AG04449 (cell line): Measurements from ENCODE around the gene FDX1.

ENCODE experiments used
- CTCF ChIA-PET: fragments of 350-600 bp; formaldehyde crosslinking; extraction: SDS; loops from one replicate; lab custom pipeline; 2021; ENCODE audit warnings: antibody characterized with exemption; lab: Yijun Ruan, JAX
- POLR2A ChIA-PET: fragments of 400-600, 350-600 bp; formaldehyde crosslinking; extraction: SDS; loops from one replicate; lab custom pipeline; 2020; ENCODE audit warnings: antibody characterized with exemption, inconsistent platforms; lab: Yijun Ruan, JAX
- DNase-seq: peaks from one replicate; pipeline ENCODE4 v3.0.0-alpha.2; 2010; ENCODE audit warnings: low read depth, low spot score
- H3K4me3 ChIP-seq: 2 replicates; pipeline ENCODE4 v1.5.1; 2011; ENCODE audit warnings: low read depth, mild to moderate bottlenecking, control low read depth, low read length
- TF ChIP-seq, protein P1 (sequence below): IDR thresholded peaks from one replicate; pipeline ENCODE4 v1.5.1; 2011; ENCODE audit warnings: mild to moderate bottlenecking, moderate library complexity, low read length, control low read depth, inconsistent platforms; ENCODE audit not compliant: insufficient read depth; ENCODE audit errors: missing control alignments

Gene FDX1

DNA sequence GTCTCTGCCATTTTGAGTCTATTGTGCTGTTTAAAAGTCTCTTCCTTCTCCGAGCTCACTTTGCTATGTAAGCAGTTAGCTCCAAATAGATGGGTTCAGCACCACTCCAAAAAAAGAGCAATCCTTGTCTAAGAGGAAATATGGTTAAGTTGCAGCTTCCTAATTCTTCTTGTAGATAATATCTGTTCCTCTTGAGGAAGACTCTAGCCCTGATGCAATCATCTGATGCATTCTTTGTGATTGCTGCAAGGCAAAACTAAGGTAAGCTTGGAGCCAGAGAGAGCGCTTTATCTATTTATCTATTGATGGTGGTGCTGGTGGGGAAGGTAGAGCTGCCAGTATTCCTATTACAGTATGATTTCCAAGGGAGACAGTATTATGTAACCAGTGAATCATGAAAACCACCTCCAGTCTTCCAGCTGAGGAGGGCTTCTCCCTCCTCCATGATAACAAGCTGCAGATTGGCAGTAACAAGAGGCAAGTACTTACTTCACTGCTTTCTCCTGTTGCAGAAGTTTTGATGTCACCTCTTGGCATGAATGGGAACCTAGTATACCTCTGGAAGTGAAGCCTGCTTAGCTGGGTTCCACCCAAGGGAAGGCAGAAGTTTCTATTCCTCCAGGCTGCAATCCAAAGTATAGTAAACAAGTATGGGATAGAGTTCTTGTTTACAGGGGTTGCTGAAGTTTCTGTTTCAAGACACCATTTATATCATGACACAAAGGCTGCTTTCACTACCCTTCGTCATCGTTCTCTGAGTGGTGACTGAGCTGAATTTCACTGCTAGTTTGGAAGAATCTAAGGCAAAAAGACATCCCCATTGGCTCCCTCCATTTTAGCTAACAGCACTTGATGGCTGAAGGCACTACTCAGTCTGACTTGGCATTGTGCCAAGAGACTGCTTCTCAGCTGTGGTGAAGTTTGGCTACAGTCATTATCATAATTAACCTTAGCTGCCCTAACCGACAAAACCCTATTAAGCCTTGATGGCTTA lies 49.7 kb downstream of the FDX1 start:
- ChIA-PET POLR2A (no interaction called here), CTCF (interaction anchor here (1.2 kb wide), 1 partner anchor 46 kb away, joined by 3 read pairs; no protein-coding TSS in a partner anchor)
- TF ChIP-seq, protein P1, sequence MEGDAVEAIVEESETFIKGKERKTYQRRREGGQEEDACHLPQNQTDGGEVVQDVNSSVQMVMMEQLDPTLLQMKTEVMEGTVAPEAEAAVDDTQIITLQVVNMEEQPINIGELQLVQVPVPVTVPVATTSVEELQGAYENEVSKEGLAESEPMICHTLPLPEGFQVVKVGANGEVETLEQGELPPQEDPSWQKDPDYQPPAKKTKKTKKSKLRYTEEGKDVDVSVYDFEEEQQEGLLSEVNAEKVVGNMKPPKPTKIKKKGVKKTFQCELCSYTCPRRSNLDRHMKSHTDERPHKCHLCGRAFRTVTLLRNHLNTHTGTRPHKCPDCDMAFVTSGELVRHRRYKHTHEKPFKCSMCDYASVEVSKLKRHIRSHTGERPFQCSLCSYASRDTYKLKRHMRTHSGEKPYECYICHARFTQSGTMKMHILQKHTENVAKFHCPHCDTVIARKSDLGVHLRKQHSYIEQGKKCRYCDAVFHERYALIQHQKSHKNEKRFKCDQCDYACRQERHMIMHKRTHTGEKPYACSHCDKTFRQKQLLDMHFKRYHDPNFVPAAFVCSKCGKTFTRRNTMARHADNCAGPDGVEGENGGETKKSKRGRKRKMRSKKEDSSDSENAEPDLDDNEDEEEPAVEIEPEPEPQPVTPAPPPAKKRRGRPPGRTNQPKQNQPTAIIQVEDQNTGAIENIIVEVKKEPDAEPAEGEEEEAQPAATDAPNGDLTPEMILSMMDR = no peak
- H3K4me3 ChIP-seq = no peak overlapping the region
- no peak for DNase-seq

DNA sequence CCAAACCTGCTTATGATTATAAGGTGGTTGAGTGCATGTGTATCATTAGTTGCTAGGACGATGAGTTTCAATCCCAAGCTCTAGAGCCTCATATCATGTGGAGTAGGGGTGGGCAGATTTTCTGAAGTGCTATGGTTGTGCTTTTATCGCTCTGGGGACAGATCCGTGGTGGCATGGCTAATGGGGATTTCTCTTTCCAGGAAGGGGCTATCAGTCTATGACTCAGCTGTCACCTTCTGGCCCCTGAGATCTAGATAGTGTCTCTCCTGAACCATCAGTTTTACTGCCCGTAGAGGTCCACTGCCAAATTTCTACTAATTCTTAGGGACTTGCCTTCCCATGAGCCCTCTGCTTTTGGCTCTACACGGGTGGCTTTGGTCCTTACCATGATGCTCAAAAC lies 51.8 kb downstream of the FDX1 start:
- no peak for DNase-seq
- no peak overlapping the region for H3K4me3 ChIP-seq
- TF ChIP-seq, protein P1 = no peak
- ChIA-PET POLR2A (no interaction called here), CTCF (no interaction called here)

DNA sequence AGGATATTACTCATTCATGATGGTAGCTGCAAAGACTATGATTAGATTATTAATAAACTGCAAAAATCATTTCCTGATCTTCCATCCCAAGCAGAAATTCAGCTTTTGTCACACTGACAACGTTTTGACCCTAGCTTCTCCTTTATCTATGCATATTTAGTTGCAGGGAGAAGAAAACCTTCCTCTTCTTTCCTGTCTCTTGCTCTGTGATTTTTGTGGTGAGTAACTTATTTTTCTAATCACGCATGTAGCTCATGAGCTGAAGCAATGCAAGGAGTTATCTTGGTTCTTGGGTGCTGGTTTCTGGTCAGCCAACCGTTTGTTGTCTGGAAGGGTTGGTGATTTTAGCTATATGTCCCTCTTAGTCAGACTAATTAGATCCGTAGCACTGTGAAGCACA lies 56.4 kb downstream of the FDX1 start:
- CTCF ChIA-PET = no interaction called here
- DNase-seq = no peak
- POLR2A ChIA-PET = no interaction called here
- TF ChIP-seq, protein P1 = no peak
- no peak overlapping the region for H3K4me3 ChIP-seq

DNA sequence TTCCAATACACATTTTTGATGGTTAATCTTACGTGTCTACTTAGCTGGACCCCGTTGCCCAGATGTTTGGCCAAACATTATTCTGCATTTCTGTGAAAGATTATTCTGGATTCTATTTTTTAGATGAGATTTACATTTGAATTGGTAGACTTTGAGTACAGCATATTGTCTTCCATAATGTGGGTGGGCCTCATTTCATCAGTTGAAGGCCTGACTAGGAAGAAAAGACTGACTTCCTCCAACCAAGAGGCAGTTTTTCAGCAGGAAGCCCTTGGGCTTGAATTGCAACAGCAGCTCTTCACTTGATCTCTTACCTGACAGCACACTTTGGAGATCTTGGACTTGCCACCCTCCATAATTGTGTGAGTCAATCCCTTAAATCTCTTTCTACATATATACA lies 58.7 kb downstream of the FDX1 start:
- POLR2A ChIA-PET = no interaction called here

DNA sequence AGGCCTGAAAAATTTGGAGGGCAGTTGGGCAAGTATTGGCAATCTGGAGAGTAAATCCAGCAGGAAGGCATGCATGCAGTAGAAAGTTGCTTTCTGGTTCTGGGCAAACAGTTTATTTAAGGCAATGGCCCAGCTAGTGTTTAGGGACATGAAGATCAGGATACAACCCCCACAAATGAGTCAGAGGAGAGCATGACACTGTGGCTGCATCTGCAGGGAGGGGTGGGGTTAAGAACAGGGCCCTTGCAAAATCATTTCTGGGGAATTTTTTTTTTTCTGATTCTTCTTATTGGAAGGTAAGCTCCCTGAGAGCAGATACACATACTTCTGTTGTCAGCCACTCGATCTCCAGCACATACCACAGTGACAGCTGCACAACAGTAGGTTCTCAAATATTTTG lies 61.1 kb downstream of the FDX1 start:
- CTCF ChIA-PET = no interaction called here
- DNase-seq = no peak
- TF ChIP-seq, protein P1 = no peak
- H3K4me3 ChIP-seq = no peak overlapping the region
- POLR2A ChIA-PET = no interaction called here

More for the DNA sequence above, 58.7 kb downstream of the FDX1 start:
- no peak overlapping the region for H3K4me3 ChIP-seq
- CTCF ChIA-PET = no interaction called here
- TF ChIP-seq, protein P1 = no peak
- no peak for DNase-seq

DNA sequence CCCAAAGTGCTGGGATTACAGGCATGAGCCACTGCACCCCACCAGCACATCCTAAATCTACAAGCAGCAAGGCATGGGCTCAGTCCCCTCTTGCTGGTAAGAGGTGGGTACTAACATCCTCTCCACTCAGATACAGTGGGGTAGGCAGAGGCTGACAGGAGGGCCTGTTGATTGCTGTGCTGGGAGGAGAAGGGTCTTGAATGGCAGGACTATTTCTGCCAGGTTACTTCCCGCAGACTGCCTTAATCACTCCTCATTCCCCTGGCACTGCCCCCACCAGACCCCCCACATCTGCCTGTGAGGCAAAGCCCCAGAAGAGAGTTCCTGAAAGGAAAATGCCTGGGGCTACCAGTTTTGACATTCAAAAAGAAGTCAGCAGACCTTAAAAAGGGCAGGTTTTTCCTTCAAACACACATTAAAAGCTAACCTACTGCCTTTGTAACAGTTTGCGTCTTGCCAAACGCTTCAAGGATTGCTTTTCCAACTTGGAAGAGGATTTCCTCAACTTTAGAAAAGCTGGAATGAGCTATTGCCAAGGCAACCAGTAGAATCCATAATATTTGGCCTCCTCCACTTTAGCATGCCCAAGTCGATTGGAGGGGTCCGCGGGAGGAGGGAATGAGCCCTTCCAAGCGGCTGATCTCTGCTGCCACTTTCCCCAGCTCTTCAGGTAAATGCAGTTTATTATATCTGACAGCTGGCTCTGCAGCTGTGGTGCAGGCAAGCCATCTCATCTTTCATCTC lies 62.0 kb downstream of the FDX1 start:
- no peak for DNase-seq
- ChIA-PET POLR2A (no interaction called here), CTCF (no interaction called here)
- TF ChIP-seq, protein P1 = no peak
- no peak overlapping the region for H3K4me3 ChIP-seq
